Fibroblast of mammary gland (primary cell): Measurements from ENCODE around the gene CDC37.
A peak's percentile ranks its signal among the peaks of the same experiment; 100 is the strongest.
"Not testable (repeated sequence)": the region's sequence is repeated elsewhere in the genome, so short reads cannot be mapped to it uniquely, and the experiment has no call there.

ENCODE experiments used
- DNase-seq: peaks from one replicate; pipeline ENCODE4 v3.0.0-alpha.2; 2010; ENCODE audit warnings: low read depth
- H3K4me3 ChIP-seq: 2 replicates; pipeline ENCODE4 v1.5.1; 2011; ENCODE audit warnings: low read depth, mild to moderate bottlenecking, low read length, moderate library complexity; ENCODE audit not compliant: control insufficient read depth
- TF ChIP-seq, protein P1 (sequence below): conservative IDR thresholded peaks from 2 replicates; pipeline ENCODE4 v1.5.1; 2011; ENCODE audit warnings: low read depth, low read length, inconsistent platforms; ENCODE audit not compliant: control insufficient read depth, insufficient read depth

Gene CDC37

GRCh38 chr19:10416083-10416379 is 12.7 kb upstream of the CDC37 start:
- TF ChIP-seq, protein P1, sequence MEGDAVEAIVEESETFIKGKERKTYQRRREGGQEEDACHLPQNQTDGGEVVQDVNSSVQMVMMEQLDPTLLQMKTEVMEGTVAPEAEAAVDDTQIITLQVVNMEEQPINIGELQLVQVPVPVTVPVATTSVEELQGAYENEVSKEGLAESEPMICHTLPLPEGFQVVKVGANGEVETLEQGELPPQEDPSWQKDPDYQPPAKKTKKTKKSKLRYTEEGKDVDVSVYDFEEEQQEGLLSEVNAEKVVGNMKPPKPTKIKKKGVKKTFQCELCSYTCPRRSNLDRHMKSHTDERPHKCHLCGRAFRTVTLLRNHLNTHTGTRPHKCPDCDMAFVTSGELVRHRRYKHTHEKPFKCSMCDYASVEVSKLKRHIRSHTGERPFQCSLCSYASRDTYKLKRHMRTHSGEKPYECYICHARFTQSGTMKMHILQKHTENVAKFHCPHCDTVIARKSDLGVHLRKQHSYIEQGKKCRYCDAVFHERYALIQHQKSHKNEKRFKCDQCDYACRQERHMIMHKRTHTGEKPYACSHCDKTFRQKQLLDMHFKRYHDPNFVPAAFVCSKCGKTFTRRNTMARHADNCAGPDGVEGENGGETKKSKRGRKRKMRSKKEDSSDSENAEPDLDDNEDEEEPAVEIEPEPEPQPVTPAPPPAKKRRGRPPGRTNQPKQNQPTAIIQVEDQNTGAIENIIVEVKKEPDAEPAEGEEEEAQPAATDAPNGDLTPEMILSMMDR: no peak
- H3K4me3 ChIP-seq: peak overlapping the region; percentile 63
- DNase-seq: no peak

GRCh38 chr19:10412257-10412977 is 9.1 kb upstream of the CDC37 start:
- DNase-seq: no peak
- TF ChIP-seq, protein P1: no peak
- H3K4me3 ChIP-seq: no peak overlapping the region

- DNase-seq: not testable (repeated sequence)
These were observed 7.9 kb upstream of the CDC37 start for GRCh38 chr19:10411224-10411623.

GRCh38 chr19:10408511-10409283 is 5.4 kb upstream of the CDC37 start:
- TF ChIP-seq, protein P1: no peak
- H3K4me3 ChIP-seq: no peak overlapping the region
- no peak for DNase-seq

More at GRCh38 chr19:10411224-10411623, 7.9 kb upstream of the CDC37 start:
- not testable (repeated sequence) for H3K4me3 ChIP-seq

GRCh38 chr19:10407096-10407495 is 3.8 kb upstream of the CDC37 start:
- TF ChIP-seq, protein P1: no peak
- no peak overlapping the region for H3K4me3 ChIP-seq
- DNase-seq: no peak

GRCh38 chr19:10406191-10406590 is 2.8 kb upstream of the CDC37 start:
- no peak for DNase-seq
- H3K4me3 ChIP-seq: no peak overlapping the region
- TF ChIP-seq, protein P1: no peak
